GM12865 (cell line): ENCODE measurements around the gene NUP93.

ENCODE experiments used
- DNase-seq: peaks from one replicate; pipeline ENCODE4 v3.0.0; 2010; ENCODE audit warnings: low read depth
- H3K4me3 ChIP-seq: 2 replicates; pipeline ENCODE4 v1.5.1; 2011; ENCODE audit warnings: mild to moderate bottlenecking, low read depth, low read length, control low read depth
- CTCF ChIP-seq: IDR thresholded peaks from 2 replicates; pipeline ENCODE4 v1.5.1; 2011; ENCODE audit warnings: low read length, control low read depth, low read depth, inconsistent platforms; ENCODE audit not compliant: insufficient read depth; ENCODE audit errors: missing control alignments

The NUP93 gene

GRCh38 chr16:56695246-56695645, 34.7 kb upstream of the NUP93 start:
- DNase-seq = no peak
- no peak overlapping the region for H3K4me3 ChIP-seq
- TF ChIP-seq CTCF = no peak

- DNase-seq = no peak
- no peak for TF ChIP-seq CTCF
- no peak overlapping the region for H3K4me3 ChIP-seq
Observed at GRCh38 chr16:56697456-56698155, 32.3 kb upstream of the NUP93 start.

GRCh38 chr16:56700195-56700594, 29.7 kb upstream of the NUP93 start:
- no peak overlapping the region for H3K4me3 ChIP-seq
- TF ChIP-seq CTCF = no peak
- DNase-seq = no peak

GRCh38 chr16:56700631-56701030, 29.3 kb upstream of the NUP93 start:
- DNase-seq = no peak
- no peak for TF ChIP-seq CTCF
- H3K4me3 ChIP-seq = no peak overlapping the region

- TF ChIP-seq CTCF = no peak
- no peak for DNase-seq
- H3K4me3 ChIP-seq = no peak overlapping the region
Observed at GRCh38 chr16:56701534-56701933, 28.4 kb upstream of the NUP93 start.

GRCh38 chr16:56702836-56703235, 27.1 kb upstream of the NUP93 start:
- DNase-seq = no peak
- TF ChIP-seq CTCF = no peak
- H3K4me3 ChIP-seq = no peak overlapping the region
